ENCODE data around the gene KRT6A. TPM values are rescaled to one million over a fixed set of nuclear protein-coding genes. Genes with fewer than 3 reads are reported as not detected.
"Not testable (repeated sequence)": the region's sequence is repeated elsewhere in the genome, so short reads cannot be mapped to it uniquely, and the experiment has no call there.

KRT6A gene
- polyA plus RNA-seq, 6 donors from 2014 or later: not detected

DNA sequence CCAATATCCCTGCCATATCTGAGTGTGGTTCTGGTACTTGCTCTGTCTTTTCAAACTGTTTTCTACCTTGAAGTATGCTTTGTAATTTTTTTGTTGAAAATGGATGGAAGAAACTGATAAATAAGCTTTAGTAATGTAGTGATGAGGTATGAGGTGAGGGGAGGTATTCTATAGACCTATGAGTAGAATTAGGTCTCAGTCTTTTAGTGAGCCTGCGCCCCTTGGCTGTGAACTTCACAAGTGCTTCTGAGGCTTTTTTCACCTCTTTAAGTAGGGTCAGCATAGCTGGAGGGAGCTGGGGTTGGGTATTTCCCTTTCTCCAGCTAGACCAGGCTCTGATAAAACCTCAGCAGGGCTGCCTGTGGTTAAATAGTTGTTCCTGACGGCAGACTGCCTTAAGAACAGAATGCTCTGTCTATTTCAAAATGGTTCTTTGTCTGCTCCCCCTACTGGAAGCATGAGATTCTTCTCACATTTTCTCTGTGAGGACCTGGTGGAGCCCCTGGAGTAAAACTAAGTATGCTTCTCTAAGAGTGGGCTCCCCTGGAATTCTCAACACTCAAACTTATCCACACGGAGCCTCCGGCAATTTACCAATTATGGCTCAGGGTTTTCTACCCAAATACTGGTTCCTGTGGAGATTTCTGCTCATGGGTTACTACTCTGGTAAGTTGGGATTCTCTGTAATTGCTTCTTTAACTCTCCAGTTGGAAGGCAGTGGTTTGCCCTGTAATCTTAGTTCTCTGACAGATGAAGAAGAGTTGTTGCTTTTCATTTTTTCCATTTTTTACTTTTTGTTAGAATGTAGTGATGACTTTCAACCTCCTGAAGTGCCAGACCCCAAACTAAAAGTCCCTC lies 14.0 kb upstream of the KRT6A start:
- H3K4me3 Mint-ChIP-seq: no peak overlapping the region
- peaks cover 0 to 4% of the 10 kb centered on the region in 2 donors for H3K36me3 Mint-ChIP-seq
- DNase-seq (no peak), ATAC-seq (ENCODE audit: low read depth in 2 of 2) (no peak)
- peaks cover 26 to 48% (median 32%) of the 10 kb centered on the region in 3 donors for H3K27me3 Mint-ChIP-seq
- H3K27ac Mint-ChIP-seq: no peak overlapping the region
- no peaks in the 10 kb centered on the region for H3K4me1 Mint-ChIP-seq
- peaks cover 3 to 33% (median 14%) of the 10 kb centered on the region in 7 donors for H3K9me3 Mint-ChIP-seq

DNA sequence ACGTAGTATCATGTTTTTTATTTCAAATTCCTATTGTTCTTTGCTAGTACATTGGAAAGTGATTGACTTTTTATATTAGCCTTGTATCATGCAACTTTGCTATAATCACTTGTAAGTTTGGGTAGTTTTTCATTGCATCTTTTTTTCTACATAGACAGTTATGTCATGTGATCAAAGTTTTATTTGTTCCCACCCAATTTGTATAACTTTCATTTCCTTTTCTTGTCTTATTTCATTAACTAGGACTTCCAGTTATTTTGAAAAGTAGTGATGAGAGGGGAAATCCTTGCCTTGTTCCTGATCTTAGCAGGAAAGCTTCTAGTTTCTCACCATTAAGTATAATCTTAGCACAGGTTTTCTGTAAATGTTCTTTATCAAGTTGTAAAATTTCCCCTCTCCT lies 9.8 kb upstream of the KRT6A start:
- no peaks in the 10 kb centered on the region for H3K36me3 Mint-ChIP-seq
- ATAC-seq (ENCODE audit: low read depth in 2 of 2) (no peak), DNase-seq (no peak)
- peaks cover 33 to 39% (median 35%) of the 10 kb centered on the region in 3 donors for H3K27me3 Mint-ChIP-seq
- H3K9me3 Mint-ChIP-seq: peaks cover 2 to 19% (median 6%) of the 10 kb centered on the region in 7 donors
- no peaks in the 10 kb centered on the region for H3K4me1 Mint-ChIP-seq
- H3K27ac Mint-ChIP-seq: no peak overlapping the region
- H3K4me3 Mint-ChIP-seq: no peak overlapping the region

DNA sequence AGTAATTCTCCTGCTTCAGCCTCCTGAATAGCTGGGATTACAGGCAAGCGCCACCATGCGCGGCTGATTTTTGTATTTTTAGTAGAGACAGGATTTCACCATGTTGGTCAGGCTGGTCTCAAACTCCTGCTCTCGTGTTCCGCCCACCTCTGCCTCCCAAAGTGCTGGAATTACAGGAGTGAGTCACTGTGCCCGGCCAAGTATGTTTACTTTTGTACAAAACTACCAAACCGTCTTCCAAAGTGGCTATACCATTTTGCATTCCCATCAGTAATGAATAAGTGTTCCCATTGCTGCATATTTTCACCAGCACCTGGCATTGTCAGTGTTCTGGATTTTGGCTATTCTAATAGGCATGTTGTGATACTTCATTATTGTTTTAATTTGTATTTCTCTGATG lies 8.4 kb upstream of the KRT6A start:
- Mint-ChIP-seq H3K4me1 (no peaks in the 10 kb centered on the region), H3K4me3 (no peak overlapping the region), H3K36me3 (no peaks in the 10 kb centered on the region), H3K27ac (peak overlapping the region in 1 of 6 donors; percentile 45), H3K27me3 (peaks cover 29 to 30% (median 30%) of the 10 kb centered on the region in 3 donors), H3K9me3 (peaks cover 2 to 19% (median 6%) of the 10 kb centered on the region in 7 donors)
- ATAC-seq (ENCODE audit: low read depth in 2 of 2) (no peak), DNase-seq (no peak)

DNA sequence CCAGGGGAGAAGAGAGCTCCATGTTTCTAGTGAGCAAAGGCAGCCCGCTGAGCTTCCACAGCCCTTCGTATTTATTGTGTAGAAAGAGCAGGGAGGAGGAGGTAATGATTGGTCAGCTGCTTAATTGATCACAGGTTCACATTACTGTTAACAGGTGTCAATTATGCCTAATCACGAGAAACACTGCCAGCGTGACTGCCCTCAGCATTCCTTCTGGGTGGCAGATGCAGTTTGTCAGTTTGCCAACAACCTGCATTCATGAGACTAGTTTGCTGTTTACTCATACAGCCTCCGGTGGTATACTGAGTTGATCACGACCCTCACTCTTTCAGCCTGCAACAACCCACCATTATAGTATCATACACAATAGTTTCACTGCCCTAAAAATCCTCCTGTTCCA lies 7.5 kb upstream of the KRT6A start:
- not testable (repeated sequence) for H3K36me3 Mint-ChIP-seq; ATAC-seq (ENCODE audit: low read depth in 2 of 2); H3K4me1 Mint-ChIP-seq; H3K27ac Mint-ChIP-seq; H3K4me3 Mint-ChIP-seq; DNase-seq
- H3K9me3 Mint-ChIP-seq: peaks cover 2 to 19% (median 6%) of the 10 kb centered on the region in 7 donors
- peaks cover 22 to 28% (median 27%) of the 10 kb centered on the region in 3 donors for H3K27me3 Mint-ChIP-seq

DNA sequence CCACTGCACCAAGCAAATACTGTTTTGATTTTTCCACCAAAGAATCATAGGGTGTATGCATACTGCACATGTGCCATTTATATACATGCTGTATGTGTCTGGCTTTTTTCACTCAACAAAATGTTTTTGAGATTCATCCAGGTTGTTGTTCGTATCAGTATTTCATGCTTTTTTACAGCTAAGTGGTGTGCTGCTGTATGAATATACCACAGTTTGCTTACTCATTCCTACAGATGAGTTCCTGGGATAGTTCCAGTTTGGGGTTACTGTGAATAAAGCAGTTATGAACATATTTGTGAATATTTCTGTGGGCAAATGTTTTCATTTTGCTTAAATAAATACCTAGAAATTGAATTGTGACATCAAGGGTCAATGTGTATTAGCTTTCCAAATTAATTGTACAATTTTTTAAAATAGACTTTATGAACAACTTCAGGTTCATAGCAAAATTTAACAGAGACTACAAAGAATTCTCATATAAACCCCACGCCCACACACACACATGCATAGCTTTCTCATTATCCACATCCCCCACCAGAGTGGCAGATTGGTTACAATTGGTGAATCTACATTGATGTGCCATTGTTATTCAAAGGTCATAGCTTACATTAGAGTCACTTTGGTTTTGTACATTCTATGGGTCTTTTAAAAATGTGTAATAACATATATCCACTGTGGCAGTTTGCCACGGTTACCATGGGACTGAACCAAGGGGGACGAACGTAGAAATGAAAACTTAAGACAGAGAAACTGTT lies 6.9 kb upstream of the KRT6A start:
- H3K27ac Mint-ChIP-seq: no peak overlapping the region
- no peak for DNase-seq
- no peaks in the 10 kb centered on the region for H3K36me3 Mint-ChIP-seq
- peaks cover 16 to 28% (median 26%) of the 10 kb centered on the region in 3 donors for H3K27me3 Mint-ChIP-seq
- ATAC-seq (ENCODE audit: low read depth in 2 of 2): no peak
- peaks cover 5 to 8% (median 6%) of the 10 kb centered on the region in 3 donors for H3K4me1 Mint-ChIP-seq
- peaks cover 2 to 19% (median 6%) of the 10 kb centered on the region in 7 donors for H3K9me3 Mint-ChIP-seq
- no peak overlapping the region for H3K4me3 Mint-ChIP-seq

DNA sequence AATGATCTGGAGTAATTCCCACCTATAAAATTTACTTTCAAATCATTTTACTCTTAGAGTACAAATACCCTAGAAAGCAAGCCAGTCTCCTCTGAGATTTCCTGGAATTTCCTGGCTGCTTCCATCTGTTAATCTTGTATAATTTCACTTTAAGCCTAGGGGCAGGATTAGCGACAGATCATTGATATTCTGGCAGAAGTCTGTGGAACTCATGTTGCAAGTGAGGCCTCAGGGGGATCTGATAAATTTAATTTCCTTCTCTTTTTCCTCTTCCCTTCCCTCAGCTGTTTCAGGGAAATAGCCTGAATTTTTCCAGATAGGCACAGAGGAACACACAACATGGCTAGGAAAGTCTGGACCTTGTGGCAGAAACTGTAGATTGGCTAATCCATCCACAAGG lies 5.9 kb upstream of the KRT6A start:
- ATAC-seq (ENCODE audit: low read depth in 2 of 2) (no peak), DNase-seq (no peak)
- Mint-ChIP-seq H3K9me3 (peaks cover 2 to 19% (median 6%) of the 10 kb centered on the region in 7 donors), H3K4me3 (no peak overlapping the region), H3K27me3 (peaks cover 20 to 30% (median 28%) of the 10 kb centered on the region in 3 donors), H3K36me3 (no peaks in the 10 kb centered on the region), H3K27ac (no peak overlapping the region), H3K4me1 (peaks cover 5 to 8% (median 6%) of the 10 kb centered on the region in 3 donors)

DNA sequence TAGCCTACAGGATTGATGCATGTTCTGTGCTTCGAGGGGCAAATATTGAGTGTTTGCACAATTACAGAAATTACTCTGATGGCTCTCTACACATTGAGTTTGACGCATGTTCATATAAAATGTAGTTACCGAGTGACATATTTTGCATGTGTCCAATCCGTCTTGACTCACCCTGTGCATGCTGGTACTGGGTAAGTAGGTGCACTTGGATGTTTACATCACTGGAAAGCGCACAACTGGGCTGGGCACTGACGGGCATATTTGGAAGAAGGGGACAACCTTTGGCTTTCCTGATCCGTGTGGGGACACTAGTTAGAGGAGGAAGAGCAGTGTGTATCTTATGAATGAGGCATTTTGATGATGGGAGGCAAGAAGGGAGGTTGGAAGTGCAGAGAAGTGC lies 4.9 kb upstream of the KRT6A start:
- H3K27ac Mint-ChIP-seq: no peak overlapping the region
- no peaks in the 10 kb centered on the region for H3K36me3 Mint-ChIP-seq
- ATAC-seq (ENCODE audit: low read depth in 2 of 2) (no peak), DNase-seq (no peak)
- H3K9me3 Mint-ChIP-seq: peaks cover 2 to 14% (median 4%) of the 10 kb centered on the region in 7 donors
- H3K4me3 Mint-ChIP-seq: no peak overlapping the region
- H3K27me3 Mint-ChIP-seq: peaks cover 26 to 39% (median 28%) of the 10 kb centered on the region in 3 donors
- peaks cover 5 to 8% (median 6%) of the 10 kb centered on the region in 3 donors for H3K4me1 Mint-ChIP-seq

DNA sequence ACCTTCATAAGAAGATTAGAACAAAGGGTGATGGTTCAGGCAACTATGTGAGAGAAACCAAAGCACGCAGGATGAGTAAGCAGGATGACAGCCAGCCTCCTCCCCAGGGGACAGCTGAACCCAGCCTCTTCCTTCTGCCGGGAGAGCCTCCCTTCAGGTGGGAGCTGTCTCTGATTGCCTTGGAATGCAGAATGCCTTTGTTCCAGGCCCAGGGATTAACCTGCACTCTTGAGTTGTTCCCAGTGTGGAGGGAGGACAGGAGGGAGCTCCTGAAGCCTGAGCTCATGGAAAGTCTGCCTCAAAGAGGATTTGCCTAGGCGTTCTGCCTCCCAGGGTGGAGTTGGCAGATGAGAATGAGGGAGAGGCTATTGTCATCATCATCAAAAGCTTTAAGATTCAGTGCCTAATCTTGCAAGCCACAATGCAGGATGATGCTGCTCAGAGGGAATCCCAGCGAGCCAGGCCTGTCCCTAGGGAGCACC lies 3.6 kb upstream of the KRT6A start:
- Mint-ChIP-seq H3K4me3 (no peak overlapping the region), H3K4me1 (peaks cover 5 to 8% (median 6%) of the 10 kb centered on the region in 3 donors), H3K27me3 (peaks cover 27 to 47% (median 35%) of the 10 kb centered on the region in 3 donors), H3K9me3 (peaks cover 0 to 5% (median 2%) of the 10 kb centered on the region in 7 donors), H3K27ac (no peak overlapping the region), H3K36me3 (no peaks in the 10 kb centered on the region)
- ATAC-seq (ENCODE audit: low read depth in 2 of 2) (no peak), DNase-seq (no peak)

DNA sequence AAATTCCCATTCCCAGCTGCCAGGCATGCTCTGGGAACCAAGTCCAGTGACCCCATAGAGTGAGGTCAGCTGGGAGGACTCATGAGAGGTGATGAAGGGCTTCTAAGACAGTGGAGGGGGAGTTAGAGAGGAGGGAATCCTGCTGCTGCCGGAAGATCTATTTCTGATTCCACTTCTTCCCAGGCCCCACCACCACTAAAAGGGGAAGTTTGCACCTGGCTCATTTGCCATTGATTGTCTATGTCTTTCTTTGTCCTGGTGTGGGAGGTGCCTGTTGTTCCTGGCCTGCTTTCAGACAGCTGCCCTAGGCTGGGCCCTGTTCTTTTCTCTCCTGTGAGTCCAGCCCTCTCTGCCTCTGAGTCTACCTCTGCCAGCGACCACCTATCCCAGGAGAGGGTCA lies 3.0 kb upstream of the KRT6A start:
- Mint-ChIP-seq H3K27me3 (peaks cover 25 to 53% (median 40%) of the 10 kb centered on the region in 3 donors), H3K4me3 (no peak overlapping the region), H3K27ac (no peak overlapping the region), H3K4me1 (peaks cover 5 to 8% (median 6%) of the 10 kb centered on the region in 3 donors), H3K9me3 (peaks cover 0 to 5% (median 0%) of the 10 kb centered on the region in 7 donors), H3K36me3 (no peaks in the 10 kb centered on the region)
- DNase-seq: no peak
- ATAC-seq (ENCODE audit: low read depth in 2 of 2): no peak

DNA sequence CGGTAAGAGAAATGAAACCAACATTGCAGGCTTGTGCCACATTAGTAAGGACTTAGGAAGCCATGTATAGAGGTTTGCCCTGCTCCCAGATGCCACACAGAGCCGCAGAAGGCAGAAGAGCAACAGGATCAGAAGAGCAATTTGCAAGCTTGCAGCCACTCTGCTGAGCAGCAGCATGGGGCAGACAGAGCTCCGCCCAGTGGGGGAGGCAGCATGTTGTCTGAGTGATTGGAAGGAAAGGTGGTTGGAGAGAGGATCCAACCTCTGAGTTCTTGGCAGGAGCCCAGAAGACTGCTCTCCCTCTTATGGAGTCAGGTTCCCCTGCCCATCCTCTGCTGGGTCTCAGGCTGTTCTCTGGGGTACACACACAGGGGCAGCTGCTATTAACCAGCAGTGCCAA lies 2.3 kb upstream of the KRT6A start:
- Mint-ChIP-seq H3K9me3 (no peaks in the 10 kb centered on the region), H3K27ac (no peak overlapping the region), H3K4me3 (no peak overlapping the region), H3K27me3 (peaks cover 22 to 48% (median 43%) of the 10 kb centered on the region in 3 donors), H3K36me3 (no peaks in the 10 kb centered on the region), H3K4me1 (peaks cover 5 to 8% (median 6%) of the 10 kb centered on the region in 3 donors)
- DNase-seq (no peak), ATAC-seq (ENCODE audit: low read depth in 2 of 2) (no peak)

DNA sequence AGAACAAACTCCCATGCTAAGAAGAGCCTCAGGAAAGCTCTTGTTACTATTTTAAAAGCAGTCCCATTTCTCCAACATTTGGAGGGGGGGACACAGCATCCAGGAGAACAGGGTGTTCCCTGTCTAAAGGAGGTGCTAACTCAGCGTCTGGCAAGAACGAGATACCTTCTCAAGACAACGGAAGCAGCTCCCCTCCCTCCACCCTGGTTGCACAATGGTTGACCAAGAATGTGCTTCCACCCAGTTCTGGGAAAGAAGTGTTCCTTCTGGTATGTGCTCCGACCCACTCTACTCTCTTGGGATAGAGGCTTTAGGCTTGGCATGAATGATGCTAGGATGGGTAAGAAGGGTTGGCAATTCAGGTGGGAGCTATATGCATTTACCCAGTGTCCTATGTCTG lies 1.5 kb upstream of the KRT6A start:
- no peaks in the 10 kb centered on the region for H3K36me3 Mint-ChIP-seq
- H3K4me3 Mint-ChIP-seq: no peak overlapping the region
- H3K27me3 Mint-ChIP-seq: peaks cover 24 to 46% (median 43%) of the 10 kb centered on the region in 3 donors
- no peak overlapping the region for H3K27ac Mint-ChIP-seq
- peaks cover 5 to 8% (median 6%) of the 10 kb centered on the region in 3 donors for H3K4me1 Mint-ChIP-seq
- H3K9me3 Mint-ChIP-seq: no peaks in the 10 kb centered on the region
- ATAC-seq (ENCODE audit: low read depth in 2 of 2) (no peak), DNase-seq (no peak)

DNA sequence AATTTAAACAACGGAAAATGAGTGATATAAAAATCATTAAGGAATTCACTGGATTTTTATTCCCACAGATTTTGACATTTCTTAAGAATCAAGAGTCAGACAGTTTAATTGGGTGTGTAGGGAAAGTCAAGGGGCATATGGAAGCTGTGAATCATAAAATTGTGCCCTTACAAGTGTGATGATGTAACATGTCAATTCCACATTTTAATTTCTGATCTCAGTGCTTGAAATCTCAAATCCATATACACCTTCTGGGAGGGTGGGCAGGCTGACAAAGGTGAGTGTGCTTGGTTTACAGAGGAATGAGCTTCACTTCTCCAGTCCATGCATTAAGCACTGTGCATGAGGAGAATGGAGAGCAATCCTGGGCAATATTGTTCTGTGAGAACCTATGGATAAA lies 1.0 kb upstream of the KRT6A start:
- H3K9me3 Mint-ChIP-seq: no peaks in the 10 kb centered on the region
- no peak overlapping the region for H3K27ac Mint-ChIP-seq
- H3K4me1 Mint-ChIP-seq: peaks cover 5 to 8% (median 6%) of the 10 kb centered on the region in 3 donors
- H3K4me3 Mint-ChIP-seq: no peak overlapping the region
- H3K36me3 Mint-ChIP-seq: no peaks in the 10 kb centered on the region
- ATAC-seq (ENCODE audit: low read depth in 2 of 2) (no peak), DNase-seq (no peak)
- peaks cover 24 to 46% (median 43%) of the 10 kb centered on the region in 3 donors for H3K27me3 Mint-ChIP-seq

DNA sequence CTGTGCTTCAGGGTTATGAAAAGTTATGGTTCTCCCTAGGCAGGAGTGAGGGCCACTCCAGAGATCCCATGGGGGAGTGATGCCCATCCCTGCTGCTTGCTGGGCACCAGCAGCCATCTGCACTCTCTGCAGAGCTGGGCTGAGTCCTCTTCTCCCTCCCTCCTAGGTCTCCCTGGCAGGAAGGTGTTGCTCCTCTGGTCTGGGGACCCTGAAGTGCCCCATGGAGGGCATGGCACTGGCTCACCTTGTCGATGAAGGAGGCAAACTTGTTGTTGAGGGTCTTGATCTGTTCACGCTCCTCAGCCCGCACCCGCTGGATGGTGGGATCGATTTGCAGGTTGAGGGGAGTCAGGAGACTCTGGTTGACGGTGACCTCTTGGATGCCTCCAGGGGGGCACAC lies 652 bp downstream of the KRT6A start:
- not testable (repeated sequence) for H3K4me1 Mint-ChIP-seq; ATAC-seq (ENCODE audit: low read depth in 2 of 2); H3K36me3 Mint-ChIP-seq; DNase-seq; H3K4me3 Mint-ChIP-seq; H3K27ac Mint-ChIP-seq; H3K9me3 Mint-ChIP-seq
- H3K27me3 Mint-ChIP-seq: peaks cover 18 to 41% (median 35%) of the 10 kb centered on the region in 3 donors

Measured in naive B cell (primary cell).